MM.1S (cell line): ENCODE results near the gene KSR1.

Experiments
- EZH2 ChIP-seq: fragments of 300-600 bp; sonication (generic); optimal IDR thresholded peaks from 2 replicates; pipeline ENCODE3; 2017; ENCODE audit warnings: low read depth, mild to moderate bottlenecking, antibody characterized with exemption, low read length, mixed read lengths
- TF ChIP-seq, protein P1 (sequence below): fragments of 300-600 bp; sonication (generic); IDR thresholded peaks from 2 replicates; pipeline ENCODE4 v1.5.1; 2016; ENCODE audit warnings: antibody characterized with exemption, low read length, mixed read lengths

DNA sequence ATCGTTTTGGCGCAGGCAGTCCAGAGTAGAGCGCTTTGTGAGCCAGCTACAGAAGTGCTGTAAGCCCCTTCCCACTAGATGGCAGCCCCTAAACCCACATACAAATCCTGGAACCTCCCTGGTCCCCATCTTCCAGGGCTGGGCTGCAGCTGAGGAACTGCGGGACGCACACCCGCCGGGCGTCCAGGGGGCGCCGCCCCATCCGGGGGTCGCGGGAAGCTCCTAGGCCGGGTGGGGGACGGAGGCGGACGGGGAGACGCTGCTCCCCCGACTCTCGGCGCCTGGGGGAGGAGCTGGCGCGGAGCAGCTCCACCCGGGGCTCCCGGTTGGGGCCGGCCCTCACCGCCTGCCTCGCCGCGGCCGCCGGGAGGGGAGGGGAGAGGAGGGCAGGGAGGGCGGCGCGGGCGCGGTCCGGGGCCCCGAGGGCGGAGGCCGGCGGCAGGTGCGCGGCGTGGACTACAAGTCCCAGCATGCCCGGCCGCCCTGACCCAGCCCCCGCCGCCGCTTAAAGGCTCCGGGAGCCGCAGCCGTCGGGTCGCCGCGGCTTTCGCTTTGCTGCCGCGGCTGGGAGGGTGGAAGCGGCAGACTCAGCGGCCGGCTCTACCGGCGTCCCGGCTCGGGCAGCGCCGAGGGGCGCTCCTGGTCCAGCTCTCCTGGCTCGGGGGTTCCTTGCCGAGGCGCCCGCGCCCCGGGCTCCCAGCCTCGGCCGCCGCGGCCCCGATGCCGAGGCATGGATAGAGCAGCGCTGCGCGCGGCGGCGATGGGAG lies at the start of gene KSR1:
- TF ChIP-seq, protein P1, sequence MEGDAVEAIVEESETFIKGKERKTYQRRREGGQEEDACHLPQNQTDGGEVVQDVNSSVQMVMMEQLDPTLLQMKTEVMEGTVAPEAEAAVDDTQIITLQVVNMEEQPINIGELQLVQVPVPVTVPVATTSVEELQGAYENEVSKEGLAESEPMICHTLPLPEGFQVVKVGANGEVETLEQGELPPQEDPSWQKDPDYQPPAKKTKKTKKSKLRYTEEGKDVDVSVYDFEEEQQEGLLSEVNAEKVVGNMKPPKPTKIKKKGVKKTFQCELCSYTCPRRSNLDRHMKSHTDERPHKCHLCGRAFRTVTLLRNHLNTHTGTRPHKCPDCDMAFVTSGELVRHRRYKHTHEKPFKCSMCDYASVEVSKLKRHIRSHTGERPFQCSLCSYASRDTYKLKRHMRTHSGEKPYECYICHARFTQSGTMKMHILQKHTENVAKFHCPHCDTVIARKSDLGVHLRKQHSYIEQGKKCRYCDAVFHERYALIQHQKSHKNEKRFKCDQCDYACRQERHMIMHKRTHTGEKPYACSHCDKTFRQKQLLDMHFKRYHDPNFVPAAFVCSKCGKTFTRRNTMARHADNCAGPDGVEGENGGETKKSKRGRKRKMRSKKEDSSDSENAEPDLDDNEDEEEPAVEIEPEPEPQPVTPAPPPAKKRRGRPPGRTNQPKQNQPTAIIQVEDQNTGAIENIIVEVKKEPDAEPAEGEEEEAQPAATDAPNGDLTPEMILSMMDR: peak; percentile 22; the same call in 1 of the 2 replicates
- TF ChIP-seq EZH2: no peak
